Tibial nerve (tissue), 4 donors: ENCODE measurements around the gene SALL1. TPM values are rescaled to one million over a fixed set of nuclear protein-coding genes. Genes with fewer than 3 reads are reported as not detected.
A peak's percentile ranks its signal among the peaks of the same experiment; 100 is the strongest.

ENCODE experiments used
- DNase-seq, 2 donors: peaks; one replicate each; pipeline ENCODE4 v3.0.0-alpha.2; 2019; ENCODE audit warnings: low spot score in 2 of 2
- H3K27ac ChIP-seq, 4 donors: fragments of 200-600 bp; sonication (generic) in 3 of 4; one replicate each; pipeline ENCODE4 v1.5.1; 2017 to 2019; ENCODE audit warnings: mild to moderate bottlenecking in 1 of 4
- H3K27me3 ChIP-seq, 2 donors: fragments of 200-600 bp; sonication (generic) in 1 of 2; one replicate each; pipeline versions ENCODE4 v1.5.1 to v1.6.0; 2017 to 2019
- H3K36me3 ChIP-seq, 3 donors: fragments of 200-600 bp; sonication (generic); one replicate each; pipeline ENCODE4 v1.5.1; 2018 to 2019
- H3K4me1 ChIP-seq, 4 donors: fragments of 200-600 bp; sonication (generic) in 3 of 4; one replicate each; pipeline ENCODE4 v1.5.1; 2017 to 2019
- H3K4me3 ChIP-seq, 4 donors: fragments of 200-600 bp; sonication (generic) in 3 of 4; one replicate each; pipeline ENCODE4 v1.5.1; 2017 to 2019; ENCODE audit warnings: mild to moderate bottlenecking in 1 of 4, moderate library complexity in 1 of 4
- H3K9me3 ChIP-seq, 4 donors: fragments of 200-600 bp; sonication (generic) in 3 of 4; one replicate each; pipeline ENCODE4 v1.5.1; 2017 to 2019
- EP300 ChIP-seq, 2 donors: sonication (generic); formaldehyde crosslinking; IDR thresholded peaks; one replicate each; pipeline ENCODE4 v1.6.1; 2017; ENCODE audit warnings: antibody characterized with exemption in 2 of 2, mild to moderate bottlenecking in 1 of 2
- POLR2A ChIP-seq, 2 donors: fragments of 450-650 bp; IDR thresholded peaks; one replicate each; pipeline ENCODE4 v1.6.1; 2017; ENCODE audit warnings: antibody characterized with exemption in 2 of 2, mild to moderate bottlenecking in 2 of 2, moderate library complexity in 2 of 2
- WGBS, 2 donors: methylation state at CpG; one replicate each; pipeline ENCODE4 v1.1.5; 2018; 5-methylcytosine and 5-hydroxymethylcytosine counted together
- total RNA-seq, 4 donors: library from RNA; depleted of rRNA; stranded (reverse); fragments of >200 nt; gene quantifications; one replicate each; pipeline ENCODE4 v1.1.0, GENCODE V29; 2016
- TF ChIP-seq, protein P1 (sequence below), 5 experiments: fragments of 200-600 bp in 3 of 5; fragments of 450-650 bp in 2 of 5; sonication (generic) in 3 of 5; IDR thresholded peaks; one replicate each; pipeline ENCODE4 v1.5.1; 2016 to 2019; ENCODE audit warnings: antibody characterized with exemption in 5 of 5, mild to moderate bottlenecking in 3 of 5, moderate library complexity in 2 of 5

The SALL1 gene
- total RNA-seq, 4 donors from 2014 or later, result 0.21 to 1.4 (median 0.26) TPM

DNA sequence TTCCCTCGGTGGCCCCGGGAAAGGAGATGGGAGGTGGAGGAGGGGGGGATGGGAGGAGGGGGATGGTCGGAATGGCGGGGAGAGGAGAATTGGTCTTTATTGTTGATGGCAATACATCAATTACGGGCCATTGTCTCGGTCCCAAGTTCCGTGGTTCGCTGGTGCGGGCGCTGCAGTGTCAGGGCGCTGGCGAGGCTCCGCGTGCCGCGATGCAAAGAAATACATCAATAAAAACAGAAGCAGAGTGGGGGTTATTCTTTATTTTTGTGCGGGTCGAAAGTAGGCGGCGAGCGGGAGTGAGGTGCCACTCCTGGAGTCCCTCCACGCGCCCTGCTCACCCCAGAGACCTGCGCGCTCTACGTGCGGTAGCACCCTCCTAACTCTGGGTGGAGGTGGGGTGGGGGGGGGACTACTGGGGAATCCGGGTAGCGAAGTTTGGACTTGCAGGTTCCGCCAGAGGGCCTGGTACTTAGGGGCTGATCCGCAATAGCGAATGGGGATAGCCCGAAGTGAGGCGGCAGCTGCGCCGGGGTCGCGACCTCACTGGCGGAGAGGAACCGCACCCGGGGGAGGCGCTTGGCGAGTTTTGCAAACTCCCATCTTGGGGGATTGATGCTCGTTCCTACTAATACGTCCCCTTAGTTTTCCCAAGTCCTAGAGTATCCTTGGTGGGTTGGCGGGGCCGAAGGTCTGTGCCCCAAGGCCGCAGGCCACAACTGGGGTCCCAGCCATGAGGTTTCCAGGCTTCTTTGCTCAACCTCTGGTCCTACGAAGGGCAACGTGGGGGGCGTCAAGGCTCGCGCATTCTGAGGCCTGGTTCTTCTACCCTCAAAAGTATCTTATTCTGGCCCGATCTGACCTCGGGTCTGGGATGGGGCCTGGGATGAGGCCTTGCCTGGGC is 3.5 kb upstream of the SALL1 start:
- peak overlapping the region in 1 of 4 donors; percentile 41 for H3K4me3 ChIP-seq

DNA sequence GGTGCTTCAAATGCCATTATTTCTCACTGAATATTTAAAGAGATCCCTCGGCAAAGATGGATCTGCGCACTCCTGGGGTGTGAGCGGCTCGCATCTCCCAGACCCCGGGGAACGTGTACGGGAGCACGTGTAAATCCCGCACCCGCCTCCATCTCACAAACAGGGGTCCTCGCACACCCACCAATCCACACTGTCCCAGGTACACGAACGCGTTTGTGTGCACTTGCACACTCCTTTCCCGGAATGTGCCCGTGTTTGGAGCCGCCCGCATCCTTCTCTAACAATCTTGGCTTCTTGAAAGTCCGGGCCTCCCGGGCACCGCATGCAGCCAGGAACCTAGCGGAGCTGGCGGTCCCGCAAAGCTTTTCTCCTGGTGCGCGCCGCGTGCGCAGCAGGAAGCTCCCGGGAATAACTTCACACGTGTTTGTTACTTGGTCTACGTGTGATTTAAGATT is 2.5 kb upstream of the SALL1 start:
- no peak for DNase-seq
- H3K9me3 ChIP-seq, result no peaks in the 10 kb centered on the region
- H3K4me1 ChIP-seq, result peaks cover 0 to 61% (median 14%) of the 10 kb centered on the region in 4 donors
- H3K27me3 ChIP-seq, result peaks cover 0 to 91% of the 10 kb centered on the region in 2 donors
- no peak overlapping the region for H3K4me3 ChIP-seq
- H3K36me3 ChIP-seq, result no peaks in the 10 kb centered on the region
- no peak overlapping the region for H3K27ac ChIP-seq
- WGBS, 2 donors, result 8% methylated on average over 32 of the region's 32 CpGs
- TF ChIP-seq EP300 (IDR thresholded peaks at IDR 0.05) (no peak), POLR2A (IDR thresholded peaks at IDR 0.05) (no peak)
- TF ChIP-seq, protein P1, sequence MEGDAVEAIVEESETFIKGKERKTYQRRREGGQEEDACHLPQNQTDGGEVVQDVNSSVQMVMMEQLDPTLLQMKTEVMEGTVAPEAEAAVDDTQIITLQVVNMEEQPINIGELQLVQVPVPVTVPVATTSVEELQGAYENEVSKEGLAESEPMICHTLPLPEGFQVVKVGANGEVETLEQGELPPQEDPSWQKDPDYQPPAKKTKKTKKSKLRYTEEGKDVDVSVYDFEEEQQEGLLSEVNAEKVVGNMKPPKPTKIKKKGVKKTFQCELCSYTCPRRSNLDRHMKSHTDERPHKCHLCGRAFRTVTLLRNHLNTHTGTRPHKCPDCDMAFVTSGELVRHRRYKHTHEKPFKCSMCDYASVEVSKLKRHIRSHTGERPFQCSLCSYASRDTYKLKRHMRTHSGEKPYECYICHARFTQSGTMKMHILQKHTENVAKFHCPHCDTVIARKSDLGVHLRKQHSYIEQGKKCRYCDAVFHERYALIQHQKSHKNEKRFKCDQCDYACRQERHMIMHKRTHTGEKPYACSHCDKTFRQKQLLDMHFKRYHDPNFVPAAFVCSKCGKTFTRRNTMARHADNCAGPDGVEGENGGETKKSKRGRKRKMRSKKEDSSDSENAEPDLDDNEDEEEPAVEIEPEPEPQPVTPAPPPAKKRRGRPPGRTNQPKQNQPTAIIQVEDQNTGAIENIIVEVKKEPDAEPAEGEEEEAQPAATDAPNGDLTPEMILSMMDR (IDR thresholded peaks at IDR 0.05), result no peak

More for the DNA sequence above, 3.5 kb upstream of the SALL1 start:
- no peaks in the 10 kb centered on the region for H3K9me3 ChIP-seq
- no peaks in the 10 kb centered on the region for H3K36me3 ChIP-seq
- peaks cover 0 to 88% of the 10 kb centered on the region in 2 donors for H3K27me3 ChIP-seq
- no peak for DNase-seq
- H3K27ac ChIP-seq, result no peak overlapping the region
- 26 to 31% methylated on average over 53 to 54 of the region's 55 CpGs for WGBS, 2 donors
- H3K4me1 ChIP-seq, result peaks cover 0 to 61% (median 14%) of the 10 kb centered on the region in 4 donors
- no peak for TF ChIP-seq POLR2A (IDR thresholded peaks at IDR 0.05)
- TF ChIP-seq, protein P1 (IDR thresholded peaks at IDR 0.05), result no peak
- TF ChIP-seq EP300 (IDR thresholded peaks at IDR 0.05), result no peak

DNA sequence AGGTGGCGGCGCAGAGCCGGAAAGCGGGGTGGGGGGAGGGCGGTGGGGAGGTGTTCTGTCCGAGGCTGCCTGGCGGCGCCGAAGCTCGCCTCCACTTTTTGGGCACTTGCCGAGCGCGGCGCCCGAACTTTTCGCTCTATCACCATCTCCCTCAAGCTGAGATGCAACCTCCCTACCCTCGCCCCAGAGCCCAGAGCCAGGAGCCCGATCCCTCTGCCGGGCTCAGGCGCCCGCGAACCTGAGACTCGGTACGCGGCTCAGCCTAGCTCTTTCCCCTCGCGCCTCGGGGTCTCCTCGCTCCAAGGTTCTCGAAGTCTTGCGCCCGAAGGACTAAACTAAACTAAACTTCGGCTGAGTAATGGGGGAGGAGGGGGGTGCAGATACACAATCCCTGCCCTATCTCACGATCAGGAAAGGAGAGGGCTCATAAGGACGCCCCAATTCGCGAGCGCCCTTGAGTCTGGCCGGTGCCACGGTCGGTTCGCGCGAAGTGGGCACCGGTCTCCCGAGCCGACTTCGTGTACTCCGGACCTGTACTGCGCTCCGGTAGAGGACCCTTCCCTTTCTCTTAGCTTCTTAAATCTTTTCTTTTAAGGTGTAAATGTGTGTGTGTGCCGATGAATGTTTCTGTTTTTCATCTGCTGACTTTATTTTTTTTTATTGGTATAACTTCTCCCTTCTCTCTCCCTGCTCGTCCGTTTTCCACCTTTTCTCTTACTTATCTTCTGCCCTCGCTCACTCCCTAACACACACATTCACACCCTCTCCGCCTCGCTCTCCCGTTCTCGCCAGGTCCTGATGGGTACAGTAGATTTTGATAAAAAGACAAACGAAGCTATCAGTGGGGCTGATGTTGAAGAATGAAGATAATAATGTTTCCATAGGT is 1.9 kb upstream of the SALL1 start:
- H3K27me3 ChIP-seq, result peaks cover 0 to 93% of the 10 kb centered on the region in 2 donors
- WGBS, 2 donors, result 2 to 3% methylated on average over 54 to 55 of the region's 60 CpGs
- H3K9me3 ChIP-seq, result no peaks in the 10 kb centered on the region
- H3K36me3 ChIP-seq, result no peaks in the 10 kb centered on the region
- TF ChIP-seq EP300 (IDR thresholded peaks at IDR 0.05) (no peak), POLR2A (IDR thresholded peaks at IDR 0.05) (no peak)
- TF ChIP-seq, protein P1 (IDR thresholded peaks at IDR 0.05), result no peak
- DNase-seq, result no peak
- H3K4me1 ChIP-seq, result peaks cover 0 to 61% (median 14%) of the 10 kb centered on the region in 4 donors
- H3K4me3 ChIP-seq, result peak overlapping the region; percentile 6 to 53 (median 32)
- peak overlapping the region in 1 of 4 donors; percentile 74 for H3K27ac ChIP-seq

DNA sequence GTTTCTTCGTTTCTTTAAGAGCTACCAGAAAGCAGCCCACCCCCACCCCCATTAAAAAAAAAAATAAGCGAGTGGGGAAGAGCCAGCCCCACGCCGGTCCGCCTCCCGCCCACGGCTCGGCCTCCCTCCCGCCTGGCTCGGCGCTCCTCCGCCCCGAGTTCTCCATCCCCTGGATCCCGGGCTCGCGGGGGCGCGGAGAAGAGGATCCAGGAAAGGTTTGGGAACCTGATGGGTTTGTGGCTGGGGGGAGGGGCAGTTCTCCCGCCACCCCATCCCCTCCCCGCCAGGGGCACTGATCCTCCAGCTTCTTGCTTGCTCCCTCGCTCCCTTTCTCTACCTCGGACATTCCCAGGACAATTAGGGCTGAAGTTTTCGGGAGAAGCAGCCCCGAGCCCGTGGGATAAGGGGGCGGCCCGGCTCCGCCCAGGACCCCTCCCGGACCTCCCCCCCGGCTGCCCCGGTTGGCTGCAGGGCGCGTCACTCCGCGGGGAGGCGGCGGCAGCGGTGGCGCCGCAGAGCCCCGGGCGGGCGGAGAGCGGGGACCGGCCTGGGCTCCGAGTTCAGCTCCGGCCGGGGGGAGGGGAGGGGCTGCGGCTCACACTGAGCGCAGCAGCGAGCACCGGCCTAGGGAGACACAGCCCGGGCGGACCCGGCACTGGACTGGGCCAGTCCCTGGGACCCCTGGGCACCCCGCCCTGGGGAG is 1.0 kb upstream of the SALL1 start:
- 0 to 1% methylated on average over 19 to 37 of the region's 56 CpGs for WGBS, 2 donors
- peak in 1 of 2 donors; percentile 17 for DNase-seq
- TF ChIP-seq EP300 (IDR thresholded peaks at IDR 0.05), result no peak
- peak in 1 of 2 donors; percentile 30 for TF ChIP-seq POLR2A (IDR thresholded peaks at IDR 0.05)
- TF ChIP-seq, protein P1 (IDR thresholded peaks at IDR 0.05), result no peak
- Histone ChIP-seq H3K4me1 (peaks cover 0 to 61% (median 14%) of the 10 kb centered on the region in 4 donors), H3K4me3 (peak overlapping the region; percentile 26 to 53 (median 33)), H3K9me3 (no peaks in the 10 kb centered on the region), H3K36me3 (no peaks in the 10 kb centered on the region), H3K27me3 (peaks cover 0 to 94% of the 10 kb centered on the region in 2 donors), H3K27ac (peak overlapping the region in 3 of 4 donors; percentile 11 to 74 (median 34))
